Measurements from ENCODE around the gene PDE6B.
"Not testable (repeated sequence)": the region's sequence is repeated elsewhere in the genome, so short reads cannot be mapped to it uniquely, and the experiment has no call there.

- not testable (repeated sequence) for TF ChIP-seq CTCF (conservative IDR thresholded peaks at IDR 0.05 in 1 of 2, IDR thresholded peaks at IDR 0.05 in 1 of 2; ENCODE audit: low read depth in 1 of 2, low read length in 2 of 2); EZH2 (IDR thresholded peaks at IDR 0.05; ENCODE audit: low read length, missing control alignments)
Observed at GRCh38 chr4:635066-635835, 9.9 kb downstream of the PDE6B start.

All from fibroblast of lung (primary cell).